K562 treated with DMSO at 1 percent for 24 hours (cell line): ENCODE results near the gene TLX1. TPM values are rescaled to one million over a fixed set of nuclear protein-coding genes. Genes with fewer than 3 reads are reported as not detected.

ENCODE experiments used
- total RNA-seq: library from RNA; unstranded; fragments of 300-600 nt; gene quantifications from 2 replicates; pipeline ENCODE4 v1.2.3, GENCODE V29; 2022; ENCODE audit warnings: low read depth; ENCODE audit not compliant: insufficient read depth

Gene TLX1
- total RNA-seq = 0.63 and 2.0 TPM in 2 replicates

DNA sequence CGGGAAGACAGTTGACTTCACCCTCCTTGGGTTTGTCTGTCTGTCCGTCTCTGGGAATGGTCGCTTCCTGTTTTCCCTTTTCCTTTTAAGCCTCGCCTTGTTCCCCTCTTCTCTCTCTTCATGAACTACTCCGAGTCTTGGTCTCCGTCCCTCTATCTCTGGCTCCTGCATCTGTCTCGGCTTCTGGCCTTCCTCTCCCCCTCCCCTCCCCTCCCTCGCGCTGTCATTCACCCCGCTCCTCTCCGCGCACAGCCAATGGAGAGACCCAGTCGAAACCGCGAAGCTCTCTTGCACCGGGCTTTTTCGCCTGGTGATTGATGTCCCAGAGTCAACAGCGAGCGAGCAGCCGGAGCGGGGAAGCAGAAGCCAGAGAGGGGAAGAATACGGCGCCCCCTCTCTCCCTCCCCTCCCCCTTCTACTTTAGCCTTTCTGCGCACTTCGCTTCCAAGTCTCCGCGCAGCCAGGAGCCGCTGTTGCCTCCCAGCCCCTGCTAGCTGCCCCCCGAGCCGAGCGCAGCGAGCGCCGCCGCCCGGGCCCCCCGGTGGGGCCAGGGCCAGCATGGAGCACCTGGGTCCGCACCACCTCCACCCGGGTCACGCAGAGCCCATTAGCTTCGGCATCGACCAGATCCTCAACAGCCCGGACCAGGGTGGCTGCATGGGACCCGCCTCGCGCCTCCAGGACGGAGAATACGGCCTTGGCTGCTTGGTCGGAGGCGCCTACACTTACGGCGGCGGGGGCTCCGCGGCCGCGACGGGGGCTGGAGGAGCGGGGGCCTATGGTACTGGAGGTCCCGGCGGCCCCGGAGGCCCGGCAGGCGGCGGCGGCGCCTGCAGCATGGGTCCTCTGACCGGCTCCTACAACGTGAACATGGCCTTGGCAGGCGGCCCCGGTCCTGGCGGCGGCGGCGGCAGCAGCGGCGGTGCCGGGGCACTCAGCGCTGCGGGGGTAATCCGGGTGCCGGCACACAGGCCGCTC is at the start of gene TLX1:
TLX1 (plus strand) TSS at position 317 of the 978 bp plus-strand sequence; CDS start at position 559, 242 bp downstream.

Other genes starting within 250 kb of the TLX1 start
- gene SLF2, start 218.3 kb upstream of the TLX1 start, total RNA-seq = 6.8 and 9.2 TPM in 2 replicates
- gene SEMA4G, start 161.8 kb upstream of the TLX1 start, total RNA-seq = 1.7 and 2.2 TPM in 2 replicates
- 60.4 and 67.9 TPM in 2 replicates for gene MRPL43, start 143.8 kb upstream of the TLX1 start, total RNA-seq
- 5.5 and 5.6 TPM in 2 replicates for gene TWNK, start 143.8 kb upstream of the TLX1 start, total RNA-seq
- 57.4 and 59.9 TPM in 2 replicates for gene LZTS2, start 131.5 kb upstream of the TLX1 start, total RNA-seq
- 0.71 and 0.83 TPM in 2 replicates for gene PDZD7, start 100.2 kb upstream of the TLX1 start, total RNA-seq
- gene SFXN3, start 100.1 kb upstream of the TLX1 start, total RNA-seq = 1.6 and 2.2 TPM in 2 replicates
- 26.7 and 31.9 TPM in 2 replicates for gene KAZALD1, start 69.3 kb upstream of the TLX1 start, total RNA-seq
- gene LBX1, start 98.2 kb downstream of the TLX1 start, total RNA-seq = not detected in 2 replicates
- gene BTRC, start 222.9 kb downstream of the TLX1 start, total RNA-seq = 7.8 and 9.3 TPM in 2 replicates